WTC11 (cell line): Measurements from ENCODE around the gene PREX1. TPM values are rescaled to one million over a fixed set of nuclear protein-coding genes. Genes with fewer than 3 reads are reported as not detected.

Experiments
- ATAC-seq: fragments of 200-7000 bp; cut with Tn5 transposase; 2 replicates; pipeline ENCODE4 v1.10.0; 2021; ENCODE audit warnings: mild to moderate bottlenecking, moderate library complexity
- CTCF ChIA-PET: fragments of 300-600 bp; sonication (Branson Sonifier 250); formaldehyde crosslinking; loops from one replicate; lab custom pipeline; 2021; ENCODE audit warnings: antibody characterized with exemption; lab: Charles Lee
- POLR2A ChIA-PET: fragments of 350-600 bp; sonication (Branson Sonifier 250); formaldehyde crosslinking; loops from one replicate; lab custom pipeline; 2021; ENCODE audit warnings: antibody characterized with exemption; lab: Charles Lee
- DNase-seq: peaks from one replicate; pipeline ENCODE4 v3.0.0; 2021; ENCODE audit warnings: low spot score
- H3K27ac Mint-ChIP-seq: 2 replicates; pipeline ENCODE4 v1.8.0; 2021; ENCODE audit warnings: mixed read lengths
- H3K27me3 Mint-ChIP-seq: 2 replicates; pipeline ENCODE4 v1.8.0; 2021; ENCODE audit warnings: low read depth, mild to moderate bottlenecking, moderate library complexity, mixed read lengths
- H3K36me3 Mint-ChIP-seq: 2 replicates; pipeline ENCODE4 v1.8.0; 2021; ENCODE audit warnings: mixed read lengths
- H3K4me1 Mint-ChIP-seq: 2 replicates; pipeline ENCODE4 v1.8.0; 2022; ENCODE audit warnings: mixed read lengths
- H3K4me3 Mint-ChIP-seq: 2 replicates; pipeline ENCODE4 v1.8.0; 2021; ENCODE audit warnings: mild to moderate bottlenecking, moderate library complexity, mixed read lengths
- H3K9me3 Mint-ChIP-seq: 2 replicates; pipeline ENCODE4 v1.8.0; 2021; ENCODE audit warnings: mixed read lengths
- ATF1 ChIP-seq: sonication (generic); formaldehyde crosslinking; IDR thresholded peaks from 2 replicates; pipeline ENCODE4 v1.8.1; 2023; ENCODE audit warnings: mild to moderate bottlenecking, moderate library complexity, missing genetic modification reagents
- ATF2 ChIP-seq: sonication (generic); formaldehyde crosslinking; IDR thresholded peaks from 2 replicates; pipeline ENCODE4 v1.8.1; 2022; ENCODE audit warnings: low read depth, missing genetic modification reagents, borderline replicate concordance
- CBFB ChIP-seq: sonication (generic); formaldehyde crosslinking; IDR thresholded peaks from 2 replicates; pipeline ENCODE4 v1.8.1; 2022; ENCODE audit warnings: mild to moderate bottlenecking, low read depth, missing genetic modification reagents
- CREB1 ChIP-seq: sonication (generic); formaldehyde crosslinking; IDR thresholded peaks from 2 replicates; pipeline ENCODE4 v1.8.0; 2023; ENCODE audit warnings: mild to moderate bottlenecking, missing genetic modification reagents
- E2F5 ChIP-seq: sonication (generic); formaldehyde crosslinking; IDR thresholded peaks from 2 replicates; pipeline ENCODE4 v1.8.1; 2022; ENCODE audit warnings: mild to moderate bottlenecking, moderate library complexity, missing genetic modification reagents
- FOXJ3 ChIP-seq: sonication (generic); formaldehyde crosslinking; IDR thresholded peaks from 2 replicates; pipeline ENCODE4 v1.9.0; 2021; ENCODE audit warnings: missing genetic modification reagents, mild to moderate bottlenecking, borderline replicate concordance
- MLX ChIP-seq: sonication (generic); formaldehyde crosslinking; IDR thresholded peaks from 2 replicates; pipeline ENCODE4 v1.8.1; 2023; ENCODE audit warnings: mild to moderate bottlenecking, missing genetic modification reagents, moderate library complexity
- MXD4 ChIP-seq: fragments of 250-450 bp; sonication (Bioruptor Pico); IDR thresholded peaks from 2 replicates; pipeline ENCODE4 v1.8.0; 2021; ENCODE audit warnings: mild to moderate bottlenecking, moderate library complexity, borderline replicate concordance
- NR2C2 ChIP-seq: sonication (generic); formaldehyde crosslinking; IDR thresholded peaks from 2 replicates; pipeline ENCODE4 v1.8.0; 2022; ENCODE audit warnings: mild to moderate bottlenecking, missing genetic modification reagents
- OVOL2 ChIP-seq: fragments of 250-450 bp; sonication (Bioruptor Pico); IDR thresholded peaks from 2 replicates; pipeline ENCODE4 v1.9.0; 2021; ENCODE audit warnings: mild to moderate bottlenecking, borderline replicate concordance
- SOX15 ChIP-seq: fragments of 250-450 bp; sonication (Bioruptor Pico); IDR thresholded peaks from 2 replicates; pipeline ENCODE4 v1.9.0; 2021; ENCODE audit warnings: mild to moderate bottlenecking
- STAT6 ChIP-seq: sonication (generic); formaldehyde crosslinking; conservative IDR thresholded peaks from 2 replicates; pipeline ENCODE4 v1.8.1; 2023; ENCODE audit warnings: mild to moderate bottlenecking, low read depth, missing genetic modification reagents, moderate library complexity
- ZMAT4 ChIP-seq: fragments of 250-450 bp; sonication (Bioruptor Pico); IDR thresholded peaks from 2 replicates; pipeline ENCODE4 v1.9.0; 2021; ENCODE audit warnings: mild to moderate bottlenecking
- ZNF219 ChIP-seq: sonication (generic); formaldehyde crosslinking; IDR thresholded peaks from 2 replicates; pipeline ENCODE4 v1.8.0; 2023; ENCODE audit warnings: missing genetic modification reagents, mild to moderate bottlenecking, borderline replicate concordance
- ZNF512 ChIP-seq: sonication (generic); formaldehyde crosslinking; IDR thresholded peaks from 2 replicates; pipeline ENCODE4 v1.8.1; 2022; ENCODE audit warnings: missing genetic modification reagents, borderline replicate concordance
- total RNA-seq: library from RNA; stranded (reverse); gene quantifications from 3 replicates; pipeline ENCODE4 v1.2.3, GENCODE V29; 2021

The PREX1 gene
- total RNA-seq, 1 experiment from 2014 or later = 17.3 TPM

GRCh38 chr20:48802647-48803046 is 25.2 kb downstream of the PREX1 start:
- ChIA-PET POLR2A (no interaction called here), CTCF (interaction anchor here (1.1 to 1.3 kb wide), 2 partner anchors 10 to 145 kb away, joined by 3 to 6 read pairs; no protein-coding TSS in a partner anchor)
- Mint-ChIP-seq H3K4me1 (peaks cover 14% of the 10 kb centered on the region), H3K36me3 (peaks cover 6% of the 10 kb centered on the region; the same call in 1 of the 2 replicates), H3K4me3 (no peak overlapping the region), H3K9me3 (peaks cover 24% of the 10 kb centered on the region), H3K27ac (no peak overlapping the region; the same call in 1 of the 2 replicates), H3K27me3 (peaks cover 2% of the 10 kb centered on the region; the same call in 1 of the 2 replicates)
- TF ChIP-seq STAT6 (CRISPR knock-in tag) (no peak), NR2C2 (CRISPR knock-in tag) (no peak), OVOL2 (CRISPR knock-in tag) (no peak), ATF1 (CRISPR knock-in tag) (no peak), MXD4 (no peak), SOX15 (CRISPR knock-in tag) (no peak), E2F5 (CRISPR knock-in tag) (no peak), FOXJ3 (CRISPR knock-in tag) (no peak), ZNF219 (CRISPR knock-in tag) (no peak), CREB1 (CRISPR knock-in tag) (no peak), ZNF512 (no peak), ATF2 (CRISPR knock-in tag) (no peak), MLX (CRISPR knock-in tag) (no peak), CBFB (CRISPR knock-in tag) (no peak)
- ATAC-seq = no peak
- no peak for DNase-seq

GRCh38 chr20:48802216-48802615 is 25.6 kb downstream of the PREX1 start:
- no peak for TF ChIP-seq ZMAT4 (CRISPR knock-in tag)
- TF ChIP-seq, all 79 proteins: peak for 0
- DNase-seq (no peak), ATAC-seq (no peak)
- no peak overlapping the region; the same call in 1 of the 2 replicates for H3K27ac Mint-ChIP-seq
- CTCF ChIA-PET = interaction anchor here (1.1 kb wide), 1 partner anchor 9 kb away, joined by 3 read pairs; no protein-coding TSS in a partner anchor
- peaks cover 2% of the 10 kb centered on the region; the same call in 1 of the 2 replicates for H3K36me3 Mint-ChIP-seq
- H3K4me3 Mint-ChIP-seq = no peak overlapping the region
- peaks cover 18% of the 10 kb centered on the region for H3K4me1 Mint-ChIP-seq
- H3K9me3 Mint-ChIP-seq = peaks cover 21% of the 10 kb centered on the region
- POLR2A ChIA-PET = no interaction called here
- peaks cover 2% of the 10 kb centered on the region; the same call in 1 of the 2 replicates for H3K27me3 Mint-ChIP-seq
